ENCODE results near the gene FAM13B.
"Not testable (repeated sequence)": the region's sequence is repeated elsewhere in the genome, so short reads cannot be mapped to it uniquely, and the experiment has no call there.

The FAM13B gene

GRCh38 chr5:138032572-138033385, at the start of gene FAM13B:
Gene FAM13B (minus strand): TSS chr5:138033079. CDS start chr5:138019111, 13,968 bp downstream.
- H3K27ac ChIP-seq, result peak within 1 kb of the TSS; percentile 98
- peaks cover 3% of the 10 kb centered on the region for H3K36me3 ChIP-seq (replicated peaks)
- peak; percentile 40 for DNase-seq
- no peak for TF ChIP-seq CTCF (IDR thresholded peaks at IDR 0.05; ENCODE audit: low read depth, low read length, missing control alignments)
- no peaks in the 10 kb centered on the region for H3K27me3 ChIP-seq (replicated peaks)
- H3K4me3 ChIP-seq (ENCODE audit: low read depth, low read length), result peak within 1 kb of the TSS; percentile 97
- in situ Hi-C loops (cut with HindIII; ENCODE audit: low pct_ligation_motif_present, low sequenced_read_pairs), result no loop called here

- H3K27me3 ChIP-seq (replicated peaks), result no peaks in the 10 kb centered on the region
- H3K4me3 ChIP-seq (ENCODE audit: low read depth, low read length), result no peak overlapping the region
- H3K27ac ChIP-seq, result no peak overlapping the region
- in situ Hi-C loops (cut with HindIII; ENCODE audit: low pct_ligation_motif_present, low sequenced_read_pairs), result no loop called here
- no peak for TF ChIP-seq CTCF (IDR thresholded peaks at IDR 0.05; ENCODE audit: low read depth, low read length, missing control alignments)
- no peaks in the 10 kb centered on the region for H3K36me3 ChIP-seq (replicated peaks)
- no peak for DNase-seq
Measured at GRCh38 chr5:138082033-138082432, 49.2 kb upstream of the FAM13B start.

- in situ Hi-C loops (cut with HindIII; ENCODE audit: low pct_ligation_motif_present, low sequenced_read_pairs), result no loop called here
- no peak for DNase-seq
- TF ChIP-seq CTCF (IDR thresholded peaks at IDR 0.05; ENCODE audit: low read depth, low read length, missing control alignments), result no peak
- no peaks in the 10 kb centered on the region for H3K27me3 ChIP-seq (replicated peaks)
- H3K4me3 ChIP-seq (ENCODE audit: low read depth, low read length), result no peak overlapping the region
- no peaks in the 10 kb centered on the region for H3K36me3 ChIP-seq (replicated peaks)
- no peak overlapping the region for H3K27ac ChIP-seq
Measured at GRCh38 chr5:138078006-138078643, 45.2 kb upstream of the FAM13B start.

- Histone ChIP-seq H3K27me3 (replicated peaks) (no peaks in the 10 kb centered on the region), H3K27ac (no peak overlapping the region), H3K36me3 (replicated peaks) (no peaks in the 10 kb centered on the region), H3K4me3 (ENCODE audit: low read depth, low read length) (no peak overlapping the region)
- peak; percentile 88 for TF ChIP-seq CTCF (IDR thresholded peaks at IDR 0.05; ENCODE audit: low read depth, low read length, missing control alignments)
- DNase-seq, result peak; percentile 74
- in situ Hi-C loops (cut with HindIII; ENCODE audit: low pct_ligation_motif_present, low sequenced_read_pairs), result no loop called here
Measured at GRCh38 chr5:138077064-138077696, 44.3 kb upstream of the FAM13B start.

- DNase-seq; H3K27me3 ChIP-seq (replicated peaks); H3K27ac ChIP-seq; in situ Hi-C loops (cut with HindIII; ENCODE audit: low pct_ligation_motif_present, low sequenced_read_pairs); H3K4me3 ChIP-seq (ENCODE audit: low read depth, low read length); H3K36me3 ChIP-seq (replicated peaks): not testable (repeated sequence)
Measured at GRCh38 chr5:138070026-138070425, 37.1 kb upstream of the FAM13B start.

Data from brain microvascular endothelial cell (primary cell).